ENCODE results near the gene TSPEAR. TPM values are rescaled to one million over a fixed set of nuclear protein-coding genes. Genes with fewer than 3 reads are reported as not detected.

Gene TSPEAR
- total RNA-seq, 4 donors from 2014 or later: not detected

GRCh38 chr21:44520326-44521300 is 190.8 kb downstream of the TSPEAR start:
- ATAC-seq: no peak
- H3K27me3 ChIP-seq: peaks cover 3 to 11% (median 6%) of the 10 kb centered on the region in 3 donors
- no peak overlapping the region for H3K4me3 ChIP-seq
- in situ Hi-C loops (cut with MboI; ENCODE audit: low sequenced_read_pairs in 4 of 4): loop anchor here in 1 of 4 donors (25.0 kb wide), 1 partner anchor 267 kb away; no protein-coding TSS in a partner anchor
- no peak for DNase-seq
- H3K4me1 ChIP-seq: no peaks in the 10 kb centered on the region
- no peaks in the 10 kb centered on the region for H3K36me3 ChIP-seq
- intact Hi-C loops (cut with DNase I; ENCODE audit: low total_unique reads): no loop called here
- TF ChIP-seq POLR2A (IDR thresholded peaks at IDR 0.05) (no peak), CTCF (IDR thresholded peaks at IDR 0.05 in 4 of 5, conservative IDR thresholded peaks at IDR 0.05 in 1 of 5) (no peak)
- no peak overlapping the region for H3K27ac ChIP-seq
- H3K9me3 ChIP-seq: no peaks in the 10 kb centered on the region

GRCh38 chr21:44519346-44520325 is 191.7 kb downstream of the TSPEAR start:
- no peak for TF ChIP-seq CTCF (IDR thresholded peaks at IDR 0.05 in 4 of 5, conservative IDR thresholded peaks at IDR 0.05 in 1 of 5)
- TF ChIP-seq POLR2A (IDR thresholded peaks at IDR 0.05): no peak
- Histone ChIP-seq H3K27ac (no peak overlapping the region), H3K36me3 (no peaks in the 10 kb centered on the region), H3K4me3 (no peak overlapping the region), H3K9me3 (no peaks in the 10 kb centered on the region), H3K27me3 (peaks cover 3 to 11% (median 6%) of the 10 kb centered on the region in 3 donors), H3K4me1 (no peaks in the 10 kb centered on the region)
- ATAC-seq (no peak), DNase-seq (no peak)
- in situ Hi-C loops (cut with MboI; ENCODE audit: low sequenced_read_pairs in 4 of 4): loop anchor here in 1 of 4 donors (25.0 kb wide), 1 partner anchor 268 kb away; no protein-coding TSS in a partner anchor
- intact Hi-C loops (cut with DNase I; ENCODE audit: low total_unique reads): no loop called here

GRCh38 chr21:44518686-44519085 is 192.7 kb downstream of the TSPEAR start:
- Histone ChIP-seq H3K4me3 (no peak overlapping the region), H3K36me3 (no peaks in the 10 kb centered on the region), H3K4me1 (no peaks in the 10 kb centered on the region), H3K9me3 (no peaks in the 10 kb centered on the region), H3K27ac (no peak overlapping the region), H3K27me3 (peaks cover 3 to 11% (median 6%) of the 10 kb centered on the region in 3 donors)
- no peak for DNase-seq
- intact Hi-C loops (cut with DNase I; ENCODE audit: low total_unique reads): no loop called here
- TF ChIP-seq CTCF (IDR thresholded peaks at IDR 0.05 in 4 of 5, conservative IDR thresholded peaks at IDR 0.05 in 1 of 5) (no peak), POLR2A (IDR thresholded peaks at IDR 0.05) (no peak)
- ATAC-seq: no peak
- in situ Hi-C loops (cut with MboI; ENCODE audit: low sequenced_read_pairs in 4 of 4): loop anchor here in 1 of 4 donors (25.0 kb wide), 1 partner anchor 269 kb away; no protein-coding TSS in a partner anchor

- Histone ChIP-seq H3K27ac (no peak overlapping the region), H3K4me3 (no peak overlapping the region), H3K4me1 (no peaks in the 10 kb centered on the region), H3K27me3 (peaks cover 3 to 11% (median 6%) of the 10 kb centered on the region in 3 donors), H3K36me3 (no peaks in the 10 kb centered on the region), H3K9me3 (no peaks in the 10 kb centered on the region)
- no peak for DNase-seq
- TF ChIP-seq POLR2A (IDR thresholded peaks at IDR 0.05) (no peak), CTCF (IDR thresholded peaks at IDR 0.05 in 4 of 5, conservative IDR thresholded peaks at IDR 0.05 in 1 of 5) (no peak)
- no peak for ATAC-seq
- in situ Hi-C loops (cut with MboI; ENCODE audit: low sequenced_read_pairs in 4 of 4) (loop anchor here in 1 of 4 donors (25.0 kb wide), 1 partner anchor 270 kb away; no protein-coding TSS in a partner anchor), intact Hi-C loops (cut with DNase I; ENCODE audit: low total_unique reads) (no loop called here)
Observed at GRCh38 chr21:44517175-44517899, 194.0 kb downstream of the TSPEAR start.

Data from gastrocnemius medialis (tissue), 4 donors.